GM12892 (cell line): ENCODE measurements around the gene TNS1.

Experiments
- POLR2AphosphoS5 ChIP-seq: IDR thresholded peaks from 2 replicates; pipeline ENCODE4 v1.6.1; 2011; ENCODE audit warnings: low read depth, low read length, control low read depth
- TAF1 ChIP-seq: IDR thresholded peaks from 2 replicates; pipeline ENCODE4 v1.6.1; 2011; ENCODE audit warnings: low read depth, mild to moderate bottlenecking, control low read depth, low read length, borderline replicate concordance

DNA sequence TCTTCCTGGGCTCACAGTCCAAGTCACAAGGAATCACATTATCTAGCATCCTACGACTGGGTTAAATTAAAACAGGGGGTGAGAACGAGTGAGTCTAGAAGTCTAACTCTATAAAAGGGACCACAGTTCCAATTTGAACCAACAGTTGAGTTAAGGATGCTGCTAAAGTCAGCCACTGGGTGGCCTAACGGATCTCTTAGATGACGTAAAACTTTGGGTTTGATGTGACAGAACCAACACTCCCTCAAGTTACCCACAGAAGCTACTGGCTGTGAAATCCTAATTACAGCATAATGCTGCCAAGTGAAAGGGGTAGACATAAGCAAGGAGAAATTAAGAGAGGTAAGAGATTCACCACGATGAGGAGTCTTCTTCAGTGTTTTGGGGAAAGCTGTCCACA, 33.6 kb upstream of the TNS1 start:
- TF ChIP-seq POLR2AphosphoS5 = no peak
- no peak for TF ChIP-seq TAF1
